MM.1S (cell line): ENCODE measurements around the gene PLEKHM1.

Experiments
- CTCF ChIP-seq: fragments of 300-600 bp; sonication (generic); IDR thresholded peaks from 2 replicates; pipeline ENCODE4 v1.5.1; 2016; ENCODE audit warnings: antibody characterized with exemption, low read length, mixed read lengths
- EZH2 ChIP-seq: fragments of 300-600 bp; sonication (generic); optimal IDR thresholded peaks from 2 replicates; pipeline ENCODE3; 2017; ENCODE audit warnings: low read depth, mild to moderate bottlenecking, antibody characterized with exemption, low read length, mixed read lengths
- EZH2phosphoT487 ChIP-seq: fragments of 300-600 bp; sonication (generic); IDR thresholded peaks from 2 replicates; pipeline ENCODE4 v1.6.1; 2018; ENCODE audit warnings: antibody characterized with exemption, low read length

DNA sequence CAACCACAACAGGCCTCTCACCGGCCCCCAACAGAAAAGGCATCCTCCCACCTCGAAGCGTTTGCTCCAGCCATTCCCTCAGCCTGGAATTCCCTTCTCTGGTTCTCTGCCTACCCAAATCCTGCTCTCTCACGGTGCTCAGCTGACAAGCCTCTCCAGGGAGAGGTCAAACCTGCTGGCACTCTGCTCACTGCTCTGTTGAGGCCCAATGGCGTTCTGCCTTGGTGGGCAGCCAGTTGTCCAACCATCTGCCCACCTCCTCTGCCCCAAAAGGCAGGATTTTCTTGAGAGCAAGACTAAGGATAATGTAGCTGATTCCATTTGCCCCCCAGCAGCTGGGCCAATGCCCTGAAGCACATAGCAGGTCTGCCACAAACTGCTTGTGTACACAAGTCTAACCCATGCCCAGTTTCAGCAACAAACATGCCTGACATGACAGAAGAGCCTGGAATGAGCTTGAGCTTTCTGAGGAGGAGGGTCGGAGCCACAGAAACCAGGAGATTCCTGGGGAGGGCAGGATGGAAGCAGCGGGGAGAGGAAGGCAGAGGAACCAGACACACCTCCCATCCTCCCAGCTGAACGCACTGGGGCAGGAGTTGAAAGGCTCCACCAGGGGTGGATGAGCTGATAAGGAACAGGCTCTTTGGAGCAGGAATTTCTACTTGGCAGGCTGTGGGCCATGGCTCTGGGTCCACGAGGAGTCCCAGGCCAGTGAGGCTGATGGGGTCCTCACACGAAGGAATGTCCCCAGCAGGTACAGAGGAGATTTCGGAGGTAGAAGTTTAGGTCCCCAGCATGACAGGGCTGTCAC is 81.7 kb downstream of the PLEKHM1 start:
- TF ChIP-seq CTCF (no peak), EZH2 (no peak), EZH2phosphoT487 (no peak)
